GM23338 (cell line): ENCODE results near the gene NFIA. TPM values are rescaled to one million over a fixed set of nuclear protein-coding genes. Genes with fewer than 3 reads are reported as not detected.

ENCODE experiments used
- ATAC-seq: fragments of 200-7000 bp; cut with Tn5 transposase; 3 replicates; pipeline ENCODE4 v1.9.1; 2020
- DNase-seq: peaks from one replicate; pipeline ENCODE4 v3.0.0-alpha.2; 2015; ENCODE audit warnings: low spot score
- H2AFZ ChIP-seq: fragments of 200-600 bp; sonication (generic); 2 replicates; pipeline ENCODE4 v1.8.0; 2016; ENCODE audit warnings: antibody characterized with exemption, mild to moderate bottlenecking, moderate library complexity
- H3F3A ChIP-seq: fragments of 200-600 bp; sonication (generic); replicated peaks from 2 replicates; pipeline ENCODE4 v1.8.0; 2017; ENCODE audit warnings: antibody characterized with exemption, mixed run types, low read depth
- H3K27ac ChIP-seq: fragments of 200-600 bp; sonication (generic); 2 replicates; pipeline ENCODE4 v1.6.1; 2016; ENCODE audit warnings: low read depth
- H3K27me3 ChIP-seq: fragments of 200-600 bp; sonication (generic); 2 replicates; pipeline ENCODE4 v1.8.0; 2016; ENCODE audit warnings: mild to moderate bottlenecking, mixed run types, moderate library complexity; ENCODE audit not compliant: insufficient read depth
- H3K36me3 ChIP-seq: fragments of 200-600 bp; sonication (generic); 2 replicates; pipeline ENCODE4 v1.8.0; 2016; ENCODE audit warnings: mild to moderate bottlenecking; ENCODE audit not compliant: insufficient read depth
- H3K4me1 ChIP-seq: fragments of 200-600 bp; sonication (generic); 2 replicates; pipeline ENCODE4 v1.8.0; 2016; ENCODE audit warnings: mild to moderate bottlenecking, moderate library complexity; ENCODE audit not compliant: insufficient read depth
- H3K4me2 ChIP-seq: fragments of 200-600 bp; sonication (generic); 2 replicates; pipeline ENCODE4 v1.7.1; 2017; ENCODE audit warnings: mixed run types
- H3K4me3 ChIP-seq: fragments of 200-600 bp; sonication (generic); 2 replicates; pipeline ENCODE4 v1.6.1; 2016; ENCODE audit warnings: mixed run types
- H3K79me2 ChIP-seq: fragments of 200-600 bp; sonication (generic); replicated peaks from 2 replicates; pipeline ENCODE4 v1.8.0; 2017; ENCODE audit warnings: mild to moderate bottlenecking; ENCODE audit not compliant: insufficient read depth
- H3K9me2 ChIP-seq: fragments of 200-600 bp; sonication (generic); 2 replicates; pipeline ENCODE4 v1.8.0; 2017; ENCODE audit not compliant: insufficient read depth
- H4K20me1 ChIP-seq: fragments of 200-600 bp; sonication (generic); replicated peaks from 2 replicates; pipeline ENCODE4 v1.8.0; 2017; ENCODE audit warnings: mild to moderate bottlenecking; ENCODE audit not compliant: insufficient read depth
- H3K27ac Mint-ChIP-seq: 2 replicates; pipeline ENCODE4 v1.8.0; 2020; ENCODE audit warnings: inconsistent platforms, mild to moderate bottlenecking, moderate library complexity, mixed read lengths
- H3K27me3 Mint-ChIP-seq: 3 replicates; pipeline ENCODE4 v1.8.0; 2022; ENCODE audit warnings: low read depth, mild to moderate bottlenecking, moderate library complexity, mixed read lengths, inconsistent platforms; ENCODE audit not compliant: insufficient read depth, poor library complexity
- H3K36me3 Mint-ChIP-seq: 3 replicates; pipeline ENCODE4 v1.8.0; 2021; ENCODE audit warnings: low read depth, mild to moderate bottlenecking, inconsistent platforms, moderate library complexity, mixed read lengths
- H3K4me1 Mint-ChIP-seq: 3 replicates; pipeline ENCODE4 v1.8.0; 2020; ENCODE audit warnings: mild to moderate bottlenecking, inconsistent platforms, mixed read lengths
- H3K4me3 Mint-ChIP-seq: 3 replicates; pipeline ENCODE4 v1.8.0; 2021; ENCODE audit warnings: moderate library complexity, mild to moderate bottlenecking, inconsistent platforms, mixed read lengths
- H3K9me3 Mint-ChIP-seq: 3 replicates; pipeline ENCODE4 v1.8.0; 2020; ENCODE audit warnings: moderate library complexity, mild to moderate bottlenecking, inconsistent platforms, mixed read lengths
- ETS1 ChIP-seq: IDR thresholded peaks from 2 replicates; pipeline ENCODE4 v1.6.1; 2016; ENCODE audit warnings: antibody characterized with exemption
- EZH2 ChIP-seq: fragments of 200-600 bp; sonication (generic); IDR thresholded peaks from one replicate; pipeline ENCODE4 v1.8.0; 2017; ENCODE audit warnings: antibody characterized with exemption, mild to moderate bottlenecking, low read depth; ENCODE audit not compliant: unreplicated experiment
- EZH2phosphoT487 ChIP-seq: fragments of 200-600 bp; sonication (generic); IDR thresholded peaks from one replicate; pipeline ENCODE4 v1.8.1; 2018; ENCODE audit warnings: antibody characterized with exemption; ENCODE audit not compliant: unreplicated experiment
- JUNB ChIP-seq: IDR thresholded peaks from one replicate; pipeline ENCODE4 v1.6.1; 2016; ENCODE audit warnings: antibody characterized with exemption; ENCODE audit not compliant: unreplicated experiment
- NANOG ChIP-seq: IDR thresholded peaks from 2 replicates; pipeline ENCODE4 v1.6.1; 2016; ENCODE audit warnings: antibody characterized with exemption, borderline replicate concordance
- POLR2AphosphoS5 ChIP-seq: IDR thresholded peaks from 2 replicates; pipeline ENCODE4 v1.6.1; 2016; ENCODE audit warnings: antibody characterized with exemption, low read depth
- REST ChIP-seq: IDR thresholded peaks from one replicate; pipeline ENCODE4 v1.6.1; 2018; ENCODE audit warnings: antibody characterized with exemption; ENCODE audit not compliant: unreplicated experiment
- STAT1 ChIP-seq: IDR thresholded peaks from one replicate; pipeline ENCODE4 v1.6.1; 2016; ENCODE audit warnings: antibody characterized with exemption; ENCODE audit not compliant: unreplicated experiment
- ZNF331 ChIP-seq: fragments of 250-450 bp; sonication (Bioruptor Pico); IDR thresholded peaks from 2 replicates; pipeline ENCODE4 v1.5.0; 2020; ENCODE audit warnings: low read depth, mild to moderate bottlenecking, moderate library complexity
- ZNF462 ChIP-seq: fragments of 250-450 bp; sonication (Bioruptor Pico); IDR thresholded peaks from 2 replicates; pipeline ENCODE4 v1.5.0; 2020; ENCODE audit warnings: mild to moderate bottlenecking, moderate library complexity
- polyA plus RNA-seq: library from polyadenylated mRNA; unstranded; fragments of >200 nt; fragmentation: Nextera tagmentation; extraction: Ambion mirVana; gene quantifications from 2 replicates; pipeline ENCODE4 v1.2.1, GENCODE V29; 2016
- total RNA-seq: library from RNA; depleted of rRNA; stranded (reverse); fragments of >200 nt; shearing (Covaris generic); gene quantifications from 2 replicates; pipeline ENCODE4 v1.2.3, GENCODE V29; 2014

The NFIA gene
- total and polyA plus RNA-seq, 2 experiments from 2014 or later, result 0.97 to 2.3 TPM

GRCh38 chr1:61491497-61491896 lies 409.1 kb downstream of the NFIA start (continued):
- TF ChIP-seq ZNF462 (CRISPR knock-in tag) (no peak), EZH2phosphoT487 (no peak), REST (no peak), JUNB (no peak)

- H3K36me3 ChIP-seq, result no peaks in the 10 kb centered on the region
- H3K4me3 Mint-ChIP-seq, result no peak overlapping the region
- no peak overlapping the region for H3K27ac Mint-ChIP-seq
- no peaks in the 10 kb centered on the region for H3K4me1 ChIP-seq
- H3K36me3 Mint-ChIP-seq, result no peaks in the 10 kb centered on the region
- no peak overlapping the region for H3K4me2 ChIP-seq
- no peaks in the 10 kb centered on the region for H3K9me3 Mint-ChIP-seq
- H3K4me3 ChIP-seq, result no peak overlapping the region
- peaks cover 2% of the 10 kb centered on the region for H3K27me3 Mint-ChIP-seq
- H3K27me3 ChIP-seq, result no peaks in the 10 kb centered on the region
- no peaks in the 10 kb centered on the region; the same call in 2 of the 3 replicates for H3K4me1 Mint-ChIP-seq
- no peaks in the 10 kb centered on the region for H4K20me1 ChIP-seq
- ATAC-seq, result no peak
- H3K79me2 ChIP-seq, result no peaks in the 10 kb centered on the region
- H3F3A ChIP-seq, result no peaks in the 10 kb centered on the region
- peak overlapping the region; percentile 66; the same call in 1 of the 2 replicates for H2AFZ ChIP-seq
- no peaks in the 10 kb centered on the region for H3K9me2 ChIP-seq
- no peak for DNase-seq
- no peak overlapping the region for H3K27ac ChIP-seq
- TF ChIP-seq EZH2phosphoT487 (no peak), POLR2AphosphoS5 (no peak), ETS1 (no peak), EZH2 (no peak), ZNF331 (CRISPR knock-in tag) (no peak), NANOG (no peak), STAT1 (no peak), JUNB (no peak)
Measured at GRCh38 chr1:61494000-61494399, 411.6 kb downstream of the NFIA start.
